ENCODE results near the gene CDH4.

The CDH4 gene

DNA sequence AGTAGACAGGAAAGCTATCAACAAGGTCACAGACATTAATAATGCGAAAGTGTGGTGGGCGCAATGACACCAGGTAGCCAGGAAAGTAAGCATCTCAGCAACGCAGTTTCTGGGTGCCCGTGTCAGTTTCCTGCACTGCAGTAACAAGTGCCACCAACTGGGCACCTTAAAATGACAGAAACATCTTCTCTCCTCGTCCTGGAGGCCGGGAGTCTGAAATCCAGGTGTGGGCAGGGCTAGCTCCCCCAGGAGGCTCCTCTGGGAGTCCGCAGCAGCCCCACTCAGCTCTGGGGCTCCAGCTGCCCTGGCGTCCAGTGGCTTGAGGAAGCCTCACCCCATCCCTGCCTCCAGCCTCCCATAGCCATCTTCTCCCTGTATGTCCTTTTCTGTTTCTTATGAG, 426.4 kb downstream of the CDH4 start:
- no peaks in the 10 kb centered on the region for H3K27me3 ChIP-seq (ENCODE audit: insufficient read depth, poor library complexity, severe bottlenecking)
- no peak for TF ChIP-seq GABPA (IDR thresholded peaks at IDR 0.05; ENCODE audit: low read depth)
- TF ChIP-seq, protein P1, sequence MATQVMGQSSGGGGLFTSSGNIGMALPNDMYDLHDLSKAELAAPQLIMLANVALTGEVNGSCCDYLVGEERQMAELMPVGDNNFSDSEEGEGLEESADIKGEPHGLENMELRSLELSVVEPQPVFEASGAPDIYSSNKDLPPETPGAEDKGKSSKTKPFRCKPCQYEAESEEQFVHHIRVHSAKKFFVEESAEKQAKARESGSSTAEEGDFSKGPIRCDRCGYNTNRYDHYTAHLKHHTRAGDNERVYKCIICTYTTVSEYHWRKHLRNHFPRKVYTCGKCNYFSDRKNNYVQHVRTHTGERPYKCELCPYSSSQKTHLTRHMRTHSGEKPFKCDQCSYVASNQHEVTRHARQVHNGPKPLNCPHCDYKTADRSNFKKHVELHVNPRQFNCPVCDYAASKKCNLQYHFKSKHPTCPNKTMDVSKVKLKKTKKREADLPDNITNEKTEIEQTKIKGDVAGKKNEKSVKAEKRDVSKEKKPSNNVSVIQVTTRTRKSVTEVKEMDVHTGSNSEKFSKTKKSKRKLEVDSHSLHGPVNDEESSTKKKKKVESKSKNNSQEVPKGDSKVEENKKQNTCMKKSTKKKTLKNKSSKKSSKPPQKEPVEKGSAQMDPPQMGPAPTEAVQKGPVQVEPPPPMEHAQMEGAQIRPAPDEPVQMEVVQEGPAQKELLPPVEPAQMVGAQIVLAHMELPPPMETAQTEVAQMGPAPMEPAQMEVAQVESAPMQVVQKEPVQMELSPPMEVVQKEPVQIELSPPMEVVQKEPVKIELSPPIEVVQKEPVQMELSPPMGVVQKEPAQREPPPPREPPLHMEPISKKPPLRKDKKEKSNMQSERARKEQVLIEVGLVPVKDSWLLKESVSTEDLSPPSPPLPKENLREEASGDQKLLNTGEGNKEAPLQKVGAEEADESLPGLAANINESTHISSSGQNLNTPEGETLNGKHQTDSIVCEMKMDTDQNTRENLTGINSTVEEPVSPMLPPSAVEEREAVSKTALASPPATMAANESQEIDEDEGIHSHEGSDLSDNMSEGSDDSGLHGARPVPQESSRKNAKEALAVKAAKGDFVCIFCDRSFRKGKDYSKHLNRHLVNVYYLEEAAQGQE (IDR thresholded peaks at IDR 0.05; ENCODE audit: insufficient replicate concordance, low read depth): no peak

DNA sequence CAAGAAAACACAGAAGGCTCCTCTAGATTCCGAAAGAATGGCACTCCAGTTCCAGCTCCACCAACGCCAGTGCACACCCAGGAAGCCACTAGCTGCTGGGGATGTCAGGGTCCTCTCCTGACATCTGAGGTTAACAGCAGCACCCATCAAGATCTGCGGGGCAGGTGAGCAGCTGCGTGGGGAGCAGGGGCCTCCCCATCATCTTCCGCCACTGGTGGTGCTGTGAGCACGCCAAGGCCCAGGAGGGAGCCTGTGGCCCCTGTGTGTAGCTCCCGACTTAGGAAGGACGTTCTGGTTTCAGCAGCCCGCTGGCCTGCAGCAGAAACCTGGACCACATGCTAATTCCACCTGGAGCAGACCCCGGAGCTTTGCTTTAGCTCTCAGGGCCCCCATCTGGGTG, 427.4 kb downstream of the CDH4 start:
- TF ChIP-seq, protein P1 (IDR thresholded peaks at IDR 0.05; ENCODE audit: insufficient replicate concordance, low read depth): no peak
- TF ChIP-seq SPI1 (IDR thresholded peaks at IDR 0.05; ENCODE audit: borderline replicate concordance, low read depth) (no peak), POLR2AphosphoS5 (IDR thresholded peaks at IDR 0.05; ENCODE audit: low read depth) (no peak), GABPA (IDR thresholded peaks at IDR 0.05; ENCODE audit: low read depth) (no peak)
- TF ChIP-seq, protein P2, sequence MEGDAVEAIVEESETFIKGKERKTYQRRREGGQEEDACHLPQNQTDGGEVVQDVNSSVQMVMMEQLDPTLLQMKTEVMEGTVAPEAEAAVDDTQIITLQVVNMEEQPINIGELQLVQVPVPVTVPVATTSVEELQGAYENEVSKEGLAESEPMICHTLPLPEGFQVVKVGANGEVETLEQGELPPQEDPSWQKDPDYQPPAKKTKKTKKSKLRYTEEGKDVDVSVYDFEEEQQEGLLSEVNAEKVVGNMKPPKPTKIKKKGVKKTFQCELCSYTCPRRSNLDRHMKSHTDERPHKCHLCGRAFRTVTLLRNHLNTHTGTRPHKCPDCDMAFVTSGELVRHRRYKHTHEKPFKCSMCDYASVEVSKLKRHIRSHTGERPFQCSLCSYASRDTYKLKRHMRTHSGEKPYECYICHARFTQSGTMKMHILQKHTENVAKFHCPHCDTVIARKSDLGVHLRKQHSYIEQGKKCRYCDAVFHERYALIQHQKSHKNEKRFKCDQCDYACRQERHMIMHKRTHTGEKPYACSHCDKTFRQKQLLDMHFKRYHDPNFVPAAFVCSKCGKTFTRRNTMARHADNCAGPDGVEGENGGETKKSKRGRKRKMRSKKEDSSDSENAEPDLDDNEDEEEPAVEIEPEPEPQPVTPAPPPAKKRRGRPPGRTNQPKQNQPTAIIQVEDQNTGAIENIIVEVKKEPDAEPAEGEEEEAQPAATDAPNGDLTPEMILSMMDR (IDR thresholded peaks at IDR 0.05; ENCODE audit: insufficient read depth, low read length): no peak
- no peak for DNase-seq (ENCODE audit: low read depth in 1 of 2, low spot score in 1 of 2)
- no peak overlapping the region for H3K4me3 ChIP-seq (replicated peaks; ENCODE audit: insufficient read depth, low read length)
- no peak overlapping the region for H3K27ac ChIP-seq (replicated peaks)
- H3K27me3 ChIP-seq (ENCODE audit: insufficient read depth, poor library complexity, severe bottlenecking): no peaks in the 10 kb centered on the region

More for the DNA sequence above, 426.4 kb downstream of the CDH4 start:
- no peak overlapping the region for H3K4me3 ChIP-seq (replicated peaks; ENCODE audit: insufficient read depth, low read length)
- no peak for DNase-seq (ENCODE audit: low read depth in 1 of 2, low spot score in 1 of 2)
- H3K27ac ChIP-seq (replicated peaks): no peak overlapping the region

DNA sequence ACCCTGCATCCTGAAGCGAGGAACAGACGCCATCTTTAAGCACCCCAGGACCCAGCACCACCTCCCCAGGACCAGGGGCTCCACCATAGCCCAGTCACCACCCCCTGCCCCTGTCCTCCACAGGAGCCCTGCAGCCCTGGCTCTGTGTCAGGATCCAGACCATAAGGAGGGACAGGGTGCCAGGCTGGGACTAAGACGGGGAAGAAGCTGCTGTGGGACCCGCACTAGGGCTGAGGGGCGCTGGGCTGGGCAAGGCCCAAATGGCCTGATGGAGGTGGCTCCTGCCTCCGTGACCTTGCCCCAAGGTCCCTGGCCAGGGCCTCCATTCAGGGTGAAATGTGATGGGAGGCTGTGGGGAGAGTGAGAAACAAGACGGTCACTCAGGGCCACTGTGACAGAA, 428.0 kb downstream of the CDH4 start:
- no peak overlapping the region for H3K4me3 ChIP-seq (replicated peaks; ENCODE audit: insufficient read depth, low read length)
- no peak overlapping the region for H3K27ac ChIP-seq (replicated peaks)
- TF ChIP-seq POLR2AphosphoS5 (IDR thresholded peaks at IDR 0.05; ENCODE audit: low read depth) (no peak), GABPA (IDR thresholded peaks at IDR 0.05; ENCODE audit: low read depth) (no peak), SPI1 (IDR thresholded peaks at IDR 0.05; ENCODE audit: borderline replicate concordance, low read depth) (no peak)
- TF ChIP-seq, protein P1 (IDR thresholded peaks at IDR 0.05; ENCODE audit: insufficient replicate concordance, low read depth): no peak
- TF ChIP-seq, protein P2 (IDR thresholded peaks at IDR 0.05; ENCODE audit: insufficient read depth, low read length): no peak
- DNase-seq (ENCODE audit: low read depth in 1 of 2, low spot score in 1 of 2): no peak
- H3K27me3 ChIP-seq (ENCODE audit: insufficient read depth, poor library complexity, severe bottlenecking): no peaks in the 10 kb centered on the region
